RWPE1 (cell line): ENCODE data around the gene TELO2.
"Not testable (repeated sequence)": the region's sequence is repeated elsewhere in the genome, so short reads cannot be mapped to it uniquely, and the experiment has no call there.

ENCODE experiments used
- CTCF ChIA-PET: fragments of 350-600 bp; sonication (Branson Sonifier 250); formaldehyde crosslinking; extraction: SDS; loops from one replicate; lab custom pipeline; 2021; lab: Yijun Ruan, JAX
- POLR2A ChIA-PET: fragments of 400-600 bp; formaldehyde crosslinking; extraction: SDS; loops from one replicate; lab custom pipeline; 2020; ENCODE audit warnings: antibody characterized with exemption; ENCODE audit not compliant: low non-redundant PET; lab: Yijun Ruan, JAX
- DNase-seq: peaks from one replicate; pipeline ENCODE4 v3.0.0; 2012; ENCODE audit warnings: low spot score
- H3K27ac ChIP-seq: fragments of 450-650 bp; 2 replicates; pipeline ENCODE4 v1.5.1; 2017
- TF ChIP-seq, protein P1 (sequence below): fragments of 450-650 bp; conservative IDR thresholded peaks from 2 replicates; pipeline ENCODE4 v1.5.1; 2017; ENCODE audit warnings: low read depth, mild to moderate bottlenecking

TELO2 gene

DNA sequence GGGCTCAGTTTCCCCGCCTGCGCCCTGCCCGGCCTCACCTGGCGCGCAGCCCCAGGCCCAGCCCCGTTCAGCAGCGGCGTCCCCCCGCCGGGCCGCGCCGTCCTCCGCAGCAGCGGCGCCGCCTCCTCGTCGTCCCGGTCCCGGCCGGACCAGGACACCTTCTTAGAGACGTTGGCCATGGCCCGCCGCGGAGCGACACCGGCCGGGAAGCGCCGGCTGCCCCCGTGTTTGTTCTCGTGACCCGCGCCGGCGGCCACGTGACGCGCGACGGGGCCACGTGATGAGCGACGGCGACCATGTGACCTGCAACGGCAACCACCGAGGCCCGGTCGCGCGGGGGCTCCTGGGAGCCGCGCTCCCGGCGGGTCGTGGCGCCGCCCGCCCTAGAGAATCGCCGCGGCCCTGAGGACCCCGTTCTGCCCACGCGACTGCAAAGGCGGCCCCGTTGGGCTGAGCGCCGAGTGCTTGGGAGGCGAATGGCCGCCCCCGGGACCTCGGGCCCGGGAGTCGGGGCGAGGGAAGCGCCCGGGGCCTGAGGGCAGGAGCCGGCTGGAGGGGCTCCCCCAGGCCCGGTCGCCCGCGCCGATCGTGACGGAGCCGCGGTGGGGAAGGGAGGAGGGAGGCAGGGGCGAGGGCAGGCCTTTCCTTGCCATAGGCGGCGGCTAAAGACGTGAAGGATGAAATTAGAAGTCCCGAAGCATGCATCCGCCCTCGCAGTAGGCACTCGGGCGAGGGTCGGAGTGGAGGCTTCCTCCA lies 18.2 kb upstream of the TELO2 start, which contains the start of gene CLCN7:
TSS of gene CLCN7 (minus strand) at position 233 of the 756 bp plus-strand sequence. CDS start at position 179, 54 bp downstream.
- ChIA-PET CTCF (interaction anchor here (0.5 kb wide), 1 partner anchor 767 kb away, joined by 4 read pairs; no protein-coding TSS in a partner anchor), POLR2A (interaction anchor here (0.6 to 0.7 kb wide), 3 partner anchors 135 to 686 kb away, joined by 3 to 4 read pairs (median 3); partner anchors contain the start of gene CHTF18)
- TF ChIP-seq, protein P1, sequence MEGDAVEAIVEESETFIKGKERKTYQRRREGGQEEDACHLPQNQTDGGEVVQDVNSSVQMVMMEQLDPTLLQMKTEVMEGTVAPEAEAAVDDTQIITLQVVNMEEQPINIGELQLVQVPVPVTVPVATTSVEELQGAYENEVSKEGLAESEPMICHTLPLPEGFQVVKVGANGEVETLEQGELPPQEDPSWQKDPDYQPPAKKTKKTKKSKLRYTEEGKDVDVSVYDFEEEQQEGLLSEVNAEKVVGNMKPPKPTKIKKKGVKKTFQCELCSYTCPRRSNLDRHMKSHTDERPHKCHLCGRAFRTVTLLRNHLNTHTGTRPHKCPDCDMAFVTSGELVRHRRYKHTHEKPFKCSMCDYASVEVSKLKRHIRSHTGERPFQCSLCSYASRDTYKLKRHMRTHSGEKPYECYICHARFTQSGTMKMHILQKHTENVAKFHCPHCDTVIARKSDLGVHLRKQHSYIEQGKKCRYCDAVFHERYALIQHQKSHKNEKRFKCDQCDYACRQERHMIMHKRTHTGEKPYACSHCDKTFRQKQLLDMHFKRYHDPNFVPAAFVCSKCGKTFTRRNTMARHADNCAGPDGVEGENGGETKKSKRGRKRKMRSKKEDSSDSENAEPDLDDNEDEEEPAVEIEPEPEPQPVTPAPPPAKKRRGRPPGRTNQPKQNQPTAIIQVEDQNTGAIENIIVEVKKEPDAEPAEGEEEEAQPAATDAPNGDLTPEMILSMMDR: no peak
- DNase-seq: peak; percentile 92
- peak within 1 kb of the TSS; percentile 79 for H3K27ac ChIP-seq

DNA sequence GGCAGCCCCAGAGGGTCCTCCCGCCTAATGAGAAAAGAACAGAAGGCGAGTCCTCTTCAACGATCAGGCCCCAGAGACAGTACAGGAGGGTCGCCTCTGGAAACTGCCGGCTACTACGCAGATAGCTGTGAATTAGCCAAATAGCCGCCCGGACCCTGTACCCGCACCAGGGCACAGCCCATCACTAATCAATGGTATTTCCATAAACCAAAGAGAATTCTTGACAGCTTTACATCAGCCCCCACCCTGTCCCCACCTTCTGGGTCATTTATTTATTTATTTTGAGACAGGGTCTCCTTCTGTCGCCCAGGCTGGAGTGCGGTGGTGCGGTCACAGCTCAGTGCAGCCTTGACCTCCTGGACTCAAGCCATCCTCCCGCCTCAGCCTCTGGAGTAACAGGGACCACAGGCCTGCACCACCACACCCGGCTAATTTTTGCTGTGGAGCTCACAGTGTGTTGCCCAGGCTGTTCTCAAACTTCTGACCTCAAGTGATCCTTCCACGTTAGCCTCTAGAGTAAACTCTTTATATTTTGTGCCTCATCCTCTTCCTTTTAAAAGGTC lies 17.5 kb upstream of the TELO2 start:
- TF ChIP-seq, protein P1: no peak
- peak overlapping the region; percentile 79 for H3K27ac ChIP-seq
- POLR2A ChIA-PET: interaction anchor here (0.6 kb wide), 1 partner anchor 687 kb away, joined by 3 read pairs; the partner anchor contains the start of gene CHTF18

DNA sequence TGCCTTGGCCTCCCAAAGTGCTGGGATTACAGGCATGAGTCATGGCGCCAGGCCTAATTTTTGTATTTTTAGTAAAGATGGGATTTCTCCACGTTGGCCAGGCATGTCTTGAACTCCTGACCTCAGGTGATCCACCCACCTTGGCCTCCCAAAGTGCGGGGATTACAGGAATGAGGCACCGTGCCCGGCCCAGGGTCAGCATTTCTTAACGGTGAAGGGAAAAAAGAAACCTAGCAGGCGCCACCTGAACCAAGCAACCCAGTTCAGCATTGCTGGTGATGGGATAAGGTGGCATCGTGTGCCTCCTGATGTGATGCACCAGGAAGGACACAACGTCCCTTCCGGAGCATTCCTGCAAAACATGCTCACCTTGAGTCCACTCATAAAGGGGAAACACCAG lies 16.1 kb upstream of the TELO2 start:
- ChIA-PET CTCF (no interaction called here), POLR2A (no interaction called here)

More for the DNA sequence above, 17.5 kb upstream of the TELO2 start:
- DNase-seq: no peak
- CTCF ChIA-PET: interaction anchor here (0.5 kb wide), 1 partner anchor 768 kb away, joined by 4 read pairs; no protein-coding TSS in a partner anchor

DNA sequence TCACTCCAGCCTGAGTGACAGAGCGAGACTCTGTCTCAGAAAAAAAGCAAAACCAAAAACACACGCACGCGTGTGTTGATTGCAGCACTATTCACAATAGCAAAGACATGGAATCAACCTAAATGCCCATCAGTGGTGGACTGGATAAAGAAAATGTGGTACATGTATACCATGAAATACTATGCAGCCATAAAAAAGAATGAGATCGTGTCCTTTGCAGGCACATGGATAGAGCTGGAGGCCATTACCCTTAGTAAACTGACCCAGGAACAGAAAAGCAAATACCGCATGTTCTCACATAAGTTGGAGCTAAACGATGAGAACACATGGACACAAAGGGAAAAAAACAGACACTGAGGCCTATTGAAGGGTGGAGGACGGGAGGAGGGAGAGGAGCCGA lies 14.2 kb upstream of the TELO2 start:
- POLR2A ChIA-PET, DNase-seq, CTCF ChIA-PET: not testable (repeated sequence)

More for the DNA sequence above, 16.1 kb upstream of the TELO2 start:
- no peak overlapping the region for H3K27ac ChIP-seq
- TF ChIP-seq, protein P1: no peak
- DNase-seq: no peak

DNA sequence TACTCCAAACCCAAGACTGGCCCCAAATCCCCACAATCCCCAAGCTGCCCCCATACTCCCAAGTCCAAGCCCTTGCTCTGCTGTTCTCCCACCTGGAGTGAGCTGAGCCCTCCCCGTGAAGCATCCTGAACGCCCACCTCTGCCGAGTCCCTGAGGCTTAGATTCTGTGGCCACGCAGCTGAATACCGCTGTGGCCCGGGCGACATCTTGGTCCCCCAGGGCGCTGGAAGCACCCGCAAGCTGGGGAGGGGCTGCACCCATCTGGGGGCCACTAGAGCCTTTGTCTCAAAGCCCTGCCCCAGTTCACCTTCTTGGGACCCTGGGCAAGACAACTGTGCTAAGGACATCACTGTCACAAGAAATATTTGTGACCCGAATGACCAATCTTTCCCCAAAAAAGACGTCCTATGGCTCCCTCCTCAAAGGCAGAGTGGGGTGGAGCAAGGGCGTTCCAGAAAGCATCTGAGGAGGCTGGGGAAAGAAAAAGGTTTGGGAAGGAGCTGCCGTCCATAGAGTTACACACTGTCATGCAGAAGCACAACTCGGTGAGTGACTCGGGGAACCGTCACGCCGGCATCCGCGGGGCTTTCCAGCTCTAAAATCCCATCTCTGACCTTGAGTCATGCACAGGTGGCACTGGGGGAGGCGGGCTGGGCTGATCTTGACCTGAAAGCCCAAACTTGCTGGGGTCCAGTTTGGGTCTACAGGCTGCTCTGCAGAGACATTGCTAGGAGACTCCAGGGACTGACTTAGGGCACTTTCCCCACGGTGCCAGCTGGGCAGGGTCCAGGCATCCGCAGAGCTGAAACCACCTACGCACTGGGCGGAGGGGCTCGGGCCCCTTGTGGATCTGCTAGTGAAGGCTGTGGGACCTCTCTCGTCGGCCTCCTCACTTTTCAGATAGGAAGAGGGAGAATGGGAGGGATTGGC lies 11.0 kb upstream of the TELO2 start:
- H3K27ac ChIP-seq: no peak overlapping the region
- TF ChIP-seq, protein P1: no peak
- DNase-seq: no peak
- ChIA-PET POLR2A (no interaction called here), CTCF (interaction anchor here (0.7 kb wide), 1 partner anchor 48 kb away, joined by 3 read pairs; no protein-coding TSS in a partner anchor)

More for the DNA sequence above, 14.2 kb upstream of the TELO2 start:
- H3K27ac ChIP-seq: not testable (repeated sequence)

DNA sequence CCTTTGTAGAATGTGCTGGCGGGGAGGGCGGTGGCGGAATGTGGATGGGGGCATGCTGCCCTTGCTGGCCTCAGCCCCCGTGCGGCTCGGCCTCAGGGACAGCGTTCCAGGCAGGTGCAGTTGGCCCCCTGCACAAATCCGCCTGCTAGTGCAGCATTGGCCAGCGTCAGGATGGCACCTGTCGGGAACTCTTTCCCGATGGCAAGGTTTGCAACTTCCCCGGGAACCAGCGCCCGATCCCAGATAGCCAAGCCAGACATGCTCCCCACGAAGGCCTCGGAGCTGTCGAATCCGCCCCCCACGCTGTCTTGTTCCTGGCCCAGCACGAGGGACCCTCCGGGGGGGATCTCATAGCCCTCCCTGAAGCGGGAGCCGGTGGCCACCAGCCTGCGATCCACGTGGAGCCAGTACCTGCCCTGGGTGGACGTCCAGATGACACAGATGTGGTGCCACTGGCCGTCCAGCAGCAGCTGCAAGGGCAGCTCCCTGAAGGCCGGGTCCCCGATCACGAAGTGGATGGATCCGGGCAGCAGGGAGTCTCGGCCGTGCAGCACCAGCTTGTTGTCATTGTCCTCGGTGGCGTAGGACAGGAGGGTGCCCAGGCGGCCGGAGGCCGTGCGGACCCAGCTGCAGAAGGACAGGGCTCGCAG lies 7.2 kb upstream of the TELO2 start:
- ChIA-PET POLR2A (no interaction called here), CTCF (no interaction called here)
- DNase-seq: no peak
- TF ChIP-seq, protein P1: no peak
- H3K27ac ChIP-seq: no peak overlapping the region
